HepG2 (cell line): ENCODE measurements around the gene CAND1. TPM values are rescaled to one million over a fixed set of nuclear protein-coding genes. Genes with fewer than 3 reads are reported as not detected.
A peak's percentile ranks its signal among the peaks of the same experiment; 100 is the strongest.

Source experiments
- CREM ChIP-seq, 2 experiments: sonication (generic) in 1 of 2; formaldehyde crosslinking in 1 of 2; IDR thresholded peaks; 2 replicates each; pipeline versions ENCODE4 v1.4.0 to v1.6.1; 2016 to 2020; ENCODE audit warnings: antibody characterized with exemption in 1 of 2, mild to moderate bottlenecking in 1 of 2, missing genetic modification reagents in 1 of 2
- GABPB1 ChIP-seq: IDR thresholded peaks from 2 replicates; pipeline ENCODE4 v1.6.1; 2016; ENCODE audit warnings: mild to moderate bottlenecking, missing genetic modification reagents, moderate library complexity, missing compliant biosample characterization
- GLI4 ChIP-seq: sonication (generic); formaldehyde crosslinking; IDR thresholded peaks from 2 replicates; pipeline ENCODE4 v1.5.1; 2020; ENCODE audit warnings: missing genetic modification reagents, mild to moderate bottlenecking, moderate library complexity, borderline replicate concordance
- KDM1A ChIP-seq: IDR thresholded peaks from 2 replicates; pipeline ENCODE4 v1.6.1; 2016; ENCODE audit warnings: missing compliant biosample characterization
- KMT2B ChIP-seq: IDR thresholded peaks from 2 replicates; pipeline ENCODE4 v1.6.1; 2016; ENCODE audit warnings: missing genetic modification reagents, missing compliant biosample characterization
- LCORL ChIP-seq, 2 experiments: fragments of 450-650 bp in 1 of 2; sonication (generic) in 1 of 2; formaldehyde crosslinking in 1 of 2; IDR thresholded peaks; 2 replicates each; pipeline versions ENCODE4 v1.5.0 to v1.6.1; 2017 to 2020; ENCODE audit warnings: antibody characterized with exemption in 1 of 2, missing genetic modification reagents in 1 of 2
- MBD4 ChIP-seq: IDR thresholded peaks from 2 replicates; pipeline ENCODE4 v1.6.1; 2012; ENCODE audit warnings: low read length, inconsistent platforms, borderline replicate concordance
- NFE2L1 ChIP-seq: sonication (generic); formaldehyde crosslinking; IDR thresholded peaks from 2 replicates; pipeline ENCODE4 v1.4.0; 2020; ENCODE audit warnings: missing genetic modification reagents, mild to moderate bottlenecking, borderline replicate concordance
- POLR2AphosphoS5 ChIP-seq: IDR thresholded peaks from 2 replicates; pipeline ENCODE4 v1.6.1; 2012; ENCODE audit warnings: low read depth, low read length
- TBL1XR1 ChIP-seq: fragments of 150-350 bp; IDR thresholded peaks from 2 replicates; pipeline ENCODE4 v1.6.1; 2014; ENCODE audit warnings: borderline replicate concordance, low read length; ENCODE audit not compliant: partially characterized antibody
- TEAD2 ChIP-seq: sonication (generic); formaldehyde crosslinking; IDR thresholded peaks from 2 replicates; pipeline ENCODE4 v1.9.0; 2021; ENCODE audit warnings: missing genetic modification reagents
- ZNF121 ChIP-seq: sonication (generic); formaldehyde crosslinking; IDR thresholded peaks from 2 replicates; pipeline ENCODE4 v1.5.0; 2020; ENCODE audit warnings: mild to moderate bottlenecking, missing genetic modification reagents
- ZNF44 ChIP-seq: sonication (generic); formaldehyde crosslinking; IDR thresholded peaks from 2 replicates; pipeline ENCODE4 v1.5.1; 2020; ENCODE audit warnings: mild to moderate bottlenecking, missing genetic modification reagents
- ZNF629 ChIP-seq: sonication (generic); formaldehyde crosslinking; conservative IDR thresholded peaks from 2 replicates; pipeline ENCODE4 v1.5.0; 2020; ENCODE audit warnings: missing genetic modification reagents
- ZNF878 ChIP-seq: sonication (generic); formaldehyde crosslinking; IDR thresholded peaks from 2 replicates; pipeline ENCODE4 v1.8.1; 2023; ENCODE audit warnings: mild to moderate bottlenecking, missing genetic modification reagents, moderate library complexity
- polyA plus RNA-seq, 8 experiments: library from polyadenylated mRNA; depleted of rRNA in 3 of 8; stranded (reverse) in 7 of 8; unstranded in 1 of 8; fragments of >200 nt; fragmentation: Illumina TruSeq in 4 of 8; extraction: Trizol in 4 of 8; gene quantifications; 2 replicates each; pipeline versions ENCODE4 v1.2.1 to v1.2.3, GENCODE V29; 2011 to 2016; ENCODE audit warnings: low read depth in 4 of 8, missing spikeins in 1 of 8, mixed read lengths in 1 of 8; ENCODE audit not compliant: insufficient read depth in 1 of 8
- total RNA-seq, 5 experiments: library from RNA; depleted of rRNA; stranded (reverse); fragments of >200 nt; fragmentation: Illumina TruSeq; extraction: Trizol; gene quantifications; 2 replicates each; pipeline ENCODE4 v1.2.3, GENCODE V29; 2016; ENCODE audit warnings: low read depth in 1 of 5
- TF ChIP-seq, protein P1 (sequence below): sonication (generic); formaldehyde crosslinking; IDR thresholded peaks from 2 replicates; pipeline ENCODE4 v1.4.0; 2020; ENCODE audit warnings: missing genetic modification reagents
- TF ChIP-seq, protein P2 (sequence below): sonication (generic); formaldehyde crosslinking; IDR thresholded peaks from 2 replicates; pipeline ENCODE4; 2020; ENCODE audit warnings: missing genetic modification reagents, mild to moderate bottlenecking, borderline replicate concordance
- TF ChIP-seq, protein P3 (sequence below): sonication (generic); formaldehyde crosslinking; IDR thresholded peaks from 2 replicates; pipeline ENCODE4 v1.5.0; 2020; ENCODE audit warnings: missing genetic modification reagents
- TF ChIP-seq, protein P4 (sequence below): sonication (generic); formaldehyde crosslinking; IDR thresholded peaks from 2 replicates; pipeline ENCODE4 v1.4.0; 2020; ENCODE audit warnings: missing genetic modification reagents

CAND1 gene
- total and polyA plus RNA-seq, 2 of the 13 experiments (the other 11 are each of a cell fraction or from before 2014, with no cell fraction given) = 56.2 to 138 TPM

DNA sequence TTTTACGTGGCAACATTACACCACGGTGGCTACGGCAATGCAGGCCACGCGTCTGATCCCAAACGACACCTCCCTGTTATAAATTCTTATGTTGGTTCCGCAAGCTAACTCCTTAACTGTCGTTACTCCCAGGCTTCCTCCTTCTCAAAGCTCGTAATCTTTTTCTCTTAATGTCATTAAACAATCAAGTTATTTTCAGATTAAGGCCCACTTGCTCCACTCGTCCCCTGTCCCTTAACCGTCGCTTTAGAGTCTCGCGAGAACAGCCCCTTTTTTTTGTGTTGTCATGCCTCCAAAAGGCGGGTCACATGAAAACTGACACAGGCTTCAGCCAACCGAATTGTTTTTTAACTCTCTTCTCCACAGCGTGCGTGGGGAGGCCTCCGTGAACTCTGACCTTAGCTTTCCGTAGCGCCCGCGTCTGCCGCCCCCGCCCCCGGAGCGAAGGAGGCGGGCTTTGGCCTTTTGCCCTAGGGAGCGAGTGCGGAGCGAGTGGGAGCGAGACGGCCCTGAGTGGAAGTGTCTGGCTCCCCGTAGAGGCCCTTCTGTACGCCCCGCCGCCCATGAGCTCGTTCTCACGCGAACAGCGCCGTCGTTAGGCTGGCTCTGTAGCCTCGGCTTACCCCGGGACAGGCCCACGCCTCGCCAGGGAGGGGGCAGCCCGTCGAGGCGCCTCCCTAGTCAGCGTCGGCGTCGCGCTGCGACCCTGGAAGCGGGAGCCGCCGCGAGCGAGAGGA is at the start of gene CAND1 (continued):
- TF ChIP-seq TBL1XR1 (no peak), MBD4 (no peak), ZNF44 (CRISPR knock-in tag) (peak; percentile 48; the same call in 1 of the 2 replicates), LCORL (IDR thresholded peaks at IDR 0.05) (0 out of 2 replicates have a peak, but pooled peaks have one; percentile 61), LCORL (CRISPR knock-in tag; IDR thresholded peaks at IDR 0.05) (peak; percentile 38; the same call in 1 of the 2 replicates), NFE2L1 (CRISPR knock-in tag) (0 out of 2 replicates have a peak, but pooled peaks have one; percentile 58), GABPB1 (CRISPR knock-in tag) (peak; percentile 77), KDM1A (no peak; the same call in 1 of the 2 replicates), ZNF878 (CRISPR knock-in tag) (peak; percentile 61; the same call in 1 of the 2 replicates), CREM (IDR thresholded peaks at IDR 0.05) (peak; percentile 98), CREM (CRISPR knock-in tag; IDR thresholded peaks at IDR 0.05) (no peak), KMT2B (CRISPR knock-in tag) (0 out of 2 replicates have a peak, but pooled peaks have one; percentile 16), ZNF629 (0 out of 2 replicates have a peak, but pooled peaks have one; percentile 21), GLI4 (CRISPR knock-in tag) (0 out of 2 replicates have a peak, but pooled peaks have one; percentile 31), ZNF121 (CRISPR knock-in tag) (no peak; the same call in 1 of the 2 replicates), TEAD2 (CRISPR knock-in tag) (peak; percentile 20; the same call in 1 of the 2 replicates), POLR2AphosphoS5 (peak; percentile 78)
- TF ChIP-seq, protein P1, sequence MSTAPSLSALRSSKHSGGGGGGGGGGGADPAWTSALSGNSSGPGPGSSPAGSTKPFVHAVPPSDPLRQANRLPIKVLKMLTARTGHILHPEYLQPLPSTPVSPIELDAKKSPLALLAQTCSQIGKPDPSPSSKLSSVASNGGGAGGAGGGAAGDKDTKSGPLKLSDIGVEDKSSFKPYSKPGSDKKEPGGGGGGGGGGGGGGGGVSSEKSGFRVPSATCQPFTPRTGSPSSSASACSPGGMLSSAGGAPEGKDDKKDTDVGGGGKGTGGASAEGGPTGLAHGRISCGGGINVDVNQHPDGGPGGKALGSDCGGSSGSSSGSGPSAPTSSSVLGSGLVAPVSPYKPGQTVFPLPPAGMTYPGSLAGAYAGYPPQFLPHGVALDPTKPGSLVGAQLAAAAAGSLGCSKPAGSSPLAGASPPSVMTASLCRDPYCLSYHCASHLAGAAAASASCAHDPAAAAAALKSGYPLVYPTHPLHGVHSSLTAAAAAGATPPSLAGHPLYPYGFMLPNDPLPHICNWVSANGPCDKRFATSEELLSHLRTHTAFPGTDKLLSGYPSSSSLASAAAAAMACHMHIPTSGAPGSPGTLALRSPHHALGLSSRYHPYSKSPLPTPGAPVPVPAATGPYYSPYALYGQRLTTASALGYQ (CRISPR knock-in tag) = peak; percentile 33; the same call in 1 of the 2 replicates
- TF ChIP-seq, protein P2, sequence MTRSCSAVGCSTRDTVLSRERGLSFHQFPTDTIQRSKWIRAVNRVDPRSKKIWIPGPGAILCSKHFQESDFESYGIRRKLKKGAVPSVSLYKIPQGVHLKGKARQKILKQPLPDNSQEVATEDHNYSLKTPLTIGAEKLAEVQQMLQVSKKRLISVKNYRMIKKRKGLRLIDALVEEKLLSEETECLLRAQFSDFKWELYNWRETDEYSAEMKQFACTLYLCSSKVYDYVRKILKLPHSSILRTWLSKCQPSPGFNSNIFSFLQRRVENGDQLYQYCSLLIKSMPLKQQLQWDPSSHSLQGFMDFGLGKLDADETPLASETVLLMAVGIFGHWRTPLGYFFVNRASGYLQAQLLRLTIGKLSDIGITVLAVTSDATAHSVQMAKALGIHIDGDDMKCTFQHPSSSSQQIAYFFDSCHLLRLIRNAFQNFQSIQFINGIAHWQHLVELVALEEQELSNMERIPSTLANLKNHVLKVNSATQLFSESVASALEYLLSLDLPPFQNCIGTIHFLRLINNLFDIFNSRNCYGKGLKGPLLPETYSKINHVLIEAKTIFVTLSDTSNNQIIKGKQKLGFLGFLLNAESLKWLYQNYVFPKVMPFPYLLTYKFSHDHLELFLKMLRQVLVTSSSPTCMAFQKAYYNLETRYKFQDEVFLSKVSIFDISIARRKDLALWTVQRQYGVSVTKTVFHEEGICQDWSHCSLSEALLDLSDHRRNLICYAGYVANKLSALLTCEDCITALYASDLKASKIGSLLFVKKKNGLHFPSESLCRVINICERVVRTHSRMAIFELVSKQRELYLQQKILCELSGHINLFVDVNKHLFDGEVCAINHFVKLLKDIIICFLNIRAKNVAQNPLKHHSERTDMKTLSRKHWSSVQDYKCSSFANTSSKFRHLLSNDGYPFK (CRISPR knock-in tag) = peak; percentile 59; the same call in 1 of the 2 replicates
- TF ChIP-seq, protein P3, sequence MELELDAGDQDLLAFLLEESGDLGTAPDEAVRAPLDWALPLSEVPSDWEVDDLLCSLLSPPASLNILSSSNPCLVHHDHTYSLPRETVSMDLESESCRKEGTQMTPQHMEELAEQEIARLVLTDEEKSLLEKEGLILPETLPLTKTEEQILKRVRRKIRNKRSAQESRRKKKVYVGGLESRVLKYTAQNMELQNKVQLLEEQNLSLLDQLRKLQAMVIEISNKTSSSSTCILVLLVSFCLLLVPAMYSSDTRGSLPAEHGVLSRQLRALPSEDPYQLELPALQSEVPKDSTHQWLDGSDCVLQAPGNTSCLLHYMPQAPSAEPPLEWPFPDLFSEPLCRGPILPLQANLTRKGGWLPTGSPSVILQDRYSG (CRISPR knock-in tag) = no peak; the same call in 1 of the 2 replicates
- TF ChIP-seq, protein P4, sequence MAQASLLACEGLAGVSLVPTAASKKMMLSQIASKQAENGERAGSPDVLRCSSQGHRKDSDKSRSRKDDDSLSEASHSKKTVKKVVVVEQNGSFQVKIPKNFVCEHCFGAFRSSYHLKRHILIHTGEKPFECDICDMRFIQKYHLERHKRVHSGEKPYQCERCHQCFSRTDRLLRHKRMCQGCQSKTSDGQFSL (CRISPR knock-in tag) = no peak
